Activated T-cell treated with anti-CD3 and anti-CD28 coated beads, Interleukin-2, amount 50 U/mL, for 1 hour (primary cell): ENCODE results near the gene NPAT.
"Not testable (repeated sequence)": the region's sequence is repeated elsewhere in the genome, so short reads cannot be mapped to it uniquely, and the experiment has no call there.

Source experiments
- DNase-seq: peaks from one replicate; pipeline ENCODE4 v3.0.0-alpha.2; 2020

Gene NPAT

GRCh38 chr11:108147150-108147549, 75.3 kb downstream of the NPAT start:
- DNase-seq = no peak

GRCh38 chr11:108144615-108145014, 77.8 kb downstream of the NPAT start:
- DNase-seq = no peak

GRCh38 chr11:108142304-108142703, 80.1 kb downstream of the NPAT start:
- DNase-seq = no peak

GRCh38 chr11:108137212-108137611, 85.2 kb downstream of the NPAT start:
- DNase-seq = no peak

- no peak for DNase-seq
These were observed 86.4 kb downstream of the NPAT start for GRCh38 chr11:108135845-108136544.

- DNase-seq = not testable (repeated sequence)
These were observed 89.4 kb downstream of the NPAT start for GRCh38 chr11:108132993-108133538.

- no peak for DNase-seq
These were observed 90.4 kb downstream of the NPAT start for GRCh38 chr11:108131993-108132392.

- DNase-seq = no peak
These were observed 93.7 kb downstream of the NPAT start for GRCh38 chr11:108128772-108129171.

GRCh38 chr11:108125096-108125495, 97.3 kb downstream of the NPAT start:
- no peak for DNase-seq

- no peak for DNase-seq
These were observed 100.2 kb downstream of the NPAT start for GRCh38 chr11:108122166-108122628.

GRCh38 chr11:108121274-108122155, 100.9 kb downstream of the NPAT start, which contains the start of gene ACAT1:
ACAT1 (plus strand) TSS chr11:108121567; CDS start chr11:108121607, 40 bp downstream.
- DNase-seq = peak; percentile 98

GRCh38 chr11:108120936-108121273, 101.5 kb downstream of the NPAT start:
- not testable (repeated sequence) for DNase-seq

GRCh38 chr11:108117746-108118371, 104.6 kb downstream of the NPAT start:
- DNase-seq = no peak

- no peak for DNase-seq
These were observed 106.8 kb downstream of the NPAT start for GRCh38 chr11:108115500-108116140.

GRCh38 chr11:108112057-108112456, 110.4 kb downstream of the NPAT start:
- no peak for DNase-seq

GRCh38 chr11:108111126-108111525, 111.3 kb downstream of the NPAT start:
- no peak for DNase-seq
